Left lung (tissue), 10 donors: ENCODE results near the gene BSND. TPM values are rescaled to one million over a fixed set of nuclear protein-coding genes. Genes with fewer than 3 reads are reported as not detected.

Source experiments
- ATAC-seq: fragments of 200-7000 bp; cut with Tn5 transposase; one replicate; pipeline ENCODE4 v1.9.1; 2020; ENCODE audit warnings: moderate library complexity
- DNase-seq, 4 donors: peaks; one replicate each; pipeline ENCODE4 v3.0.0-alpha.2; 2013 to 2020
- H3K27ac ChIP-seq, 2 donors: fragments of 200-600 bp; sonication (generic) in 1 of 2; one replicate each; pipeline versions ENCODE4 v1.5.0 to v1.8.0; 2020 to 2021
- H3K27me3 ChIP-seq, 2 donors: fragments of 200-600 bp; sonication (generic) in 1 of 2; one replicate each; pipeline versions ENCODE4 v1.5.0 to v1.8.0; 2020 to 2021
- H3K36me3 ChIP-seq, 2 donors: fragments of 200-600 bp; sonication (generic) in 1 of 2; one replicate each; pipeline versions ENCODE4 v1.5.0 to v1.8.0; 2020 to 2021
- H3K4me1 ChIP-seq, 2 donors: fragments of 200-600 bp; one replicate each; pipeline ENCODE4 v1.8.0; 2021
- H3K4me3 ChIP-seq, 2 donors: fragments of 200-600 bp; sonication (generic) in 1 of 2; one replicate each; pipeline versions ENCODE4 v1.5.0 to v1.8.0; 2020 to 2021; ENCODE audit warnings: mild to moderate bottlenecking in 1 of 2
- H3K9me3 ChIP-seq, 2 donors: fragments of 200-600 bp; sonication (generic) in 1 of 2; one replicate each; pipeline versions ENCODE4 v1.5.0 to v1.8.0; 2020 to 2021
- CTCF ChIP-seq, 2 donors: fragments of 200-600 bp; sonication (generic) in 1 of 2; IDR thresholded peaks; one replicate each; pipeline versions ENCODE4 v1.5.0 to v1.8.0; 2021; ENCODE audit warnings: antibody characterized with exemption in 2 of 2
- intact Hi-C, 2 donors: fragments of 100-400 bp; cut with DNase I; formaldehyde crosslinking; loops; one replicate each; pipeline versions ENCODE4 v1.11.2 to v1.14.2; 2022
- polyA plus RNA-seq, 6 donors: library from polyadenylated mRNA; unstranded; fragments of 120-200 nt; gene quantifications; one replicate each; pipeline ENCODE4 v1.2.1, GENCODE V29; 2013; ENCODE audit not compliant: insufficient read length in 6 of 6
- total RNA-seq, 2 donors: library from RNA; stranded (reverse); fragmentation: NEBNext Ultra II Directional; extraction: Animal tissue kit (Norgen Biotek cat#: 25700); gene quantifications; one replicate each; pipeline ENCODE4 v1.2.1, GENCODE V29; 2021
- donor health status: DM: no; HTN: yes; CAD: no.
- donor health status: DM: no; HTN: no; CAD: no.

Gene BSND
- total and polyA plus RNA-seq, 8 donors, result 0.03 to 0.06 (median 0.06) TPM; not detected in 3

GRCh38 chr1:55041613-55042012 lies 42.9 kb downstream of the BSND start:
- H3K27me3 ChIP-seq, result peaks cover 17 to 59% of the 10 kb centered on the region in 2 donors
- TF ChIP-seq CTCF (IDR thresholded peaks at IDR 0.05), result no peak
- no peak for ATAC-seq
- H3K36me3 ChIP-seq, result no peaks in the 10 kb centered on the region
- no peaks in the 10 kb centered on the region for H3K9me3 ChIP-seq
- no peak overlapping the region for H3K27ac ChIP-seq
- peak overlapping the region in 1 of 2 donors; percentile 50 for H3K4me3 ChIP-seq
- DNase-seq, result no peak
- peaks cover 0 to 32% of the 10 kb centered on the region in 2 donors for H3K4me1 ChIP-seq
- intact Hi-C loops, result no loop called here

- DNase-seq, result no peak
- intact Hi-C loops, result no loop called here
- no peak for TF ChIP-seq CTCF (IDR thresholded peaks at IDR 0.05)
- Histone ChIP-seq H3K9me3 (no peaks in the 10 kb centered on the region), H3K4me1 (peaks cover 0 to 28% of the 10 kb centered on the region in 2 donors), H3K36me3 (no peaks in the 10 kb centered on the region), H3K4me3 (no peak overlapping the region), H3K27me3 (peaks cover 17 to 45% of the 10 kb centered on the region in 2 donors), H3K27ac (no peak overlapping the region)
- ATAC-seq, result no peak
Observed at GRCh38 chr1:55043011-55043410, 44.3 kb downstream of the BSND start.

- Histone ChIP-seq H3K4me3 (no peak overlapping the region), H3K36me3 (no peaks in the 10 kb centered on the region), H3K27me3 (peaks cover 17 to 38% of the 10 kb centered on the region in 2 donors), H3K27ac (no peak overlapping the region), H3K9me3 (no peaks in the 10 kb centered on the region), H3K4me1 (peaks cover 0 to 21% of the 10 kb centered on the region in 2 donors)
- DNase-seq (no peak), ATAC-seq (no peak)
- intact Hi-C loops, result no loop called here
- no peak for TF ChIP-seq CTCF (IDR thresholded peaks at IDR 0.05)
Observed at GRCh38 chr1:55043726-55044125, 45.0 kb downstream of the BSND start.

GRCh38 chr1:55044617-55045397 lies 46.1 kb downstream of the BSND start:
- DNase-seq (no peak), ATAC-seq (no peak)
- Histone ChIP-seq H3K4me3 (no peak overlapping the region), H3K27ac (no peak overlapping the region), H3K27me3 (peaks cover 8 to 27% of the 10 kb centered on the region in 2 donors), H3K36me3 (no peaks in the 10 kb centered on the region), H3K4me1 (peaks cover 0 to 10% of the 10 kb centered on the region in 2 donors), H3K9me3 (no peaks in the 10 kb centered on the region)
- TF ChIP-seq CTCF (IDR thresholded peaks at IDR 0.05), result no peak
- intact Hi-C loops, result no loop called here

GRCh38 chr1:55045430-55045829 lies 46.7 kb downstream of the BSND start:
- Histone ChIP-seq H3K27me3 (peaks cover 3 to 21% of the 10 kb centered on the region in 2 donors), H3K4me1 (peaks cover 0 to 4% of the 10 kb centered on the region in 2 donors), H3K9me3 (no peaks in the 10 kb centered on the region), H3K27ac (no peak overlapping the region), H3K4me3 (no peak overlapping the region), H3K36me3 (no peaks in the 10 kb centered on the region)
- TF ChIP-seq CTCF (IDR thresholded peaks at IDR 0.05), result no peak
- ATAC-seq, result no peak
- no peak for DNase-seq
- intact Hi-C loops, result no loop called here
